NCI-H2107 (cell line): ENCODE results near the gene NUP93.

Experiments
- DNase-seq: peaks from one replicate; lab custom pipeline; 2025; lab: John Stamatoyannopoulos, UW

Gene NUP93

GRCh38 chr16:56817938-56818337, 88.0 kb downstream of the NUP93 start:
- DNase-seq = no peak

- DNase-seq = no peak
Observed at GRCh38 chr16:56823081-56823733, 93.3 kb downstream of the NUP93 start.

- DNase-seq = peak; percentile 33
Observed at GRCh38 chr16:56824331-56824730, 94.4 kb downstream of the NUP93 start.

GRCh38 chr16:56824804-56825203, 94.9 kb downstream of the NUP93 start:
- DNase-seq = no peak

GRCh38 chr16:56825826-56826225, 95.9 kb downstream of the NUP93 start:
- no peak for DNase-seq

- DNase-seq = no peak
Observed at GRCh38 chr16:56828647-56829046, 98.7 kb downstream of the NUP93 start.

- no peak for DNase-seq
Observed at GRCh38 chr16:56830669-56831068, 100.7 kb downstream of the NUP93 start.

GRCh38 chr16:56832768-56833167, 102.8 kb downstream of the NUP93 start:
- DNase-seq = no peak

- no peak for DNase-seq
Observed at GRCh38 chr16:56833243-56833970, 103.5 kb downstream of the NUP93 start.

- no peak for DNase-seq
Observed at GRCh38 chr16:56835320-56835719, 105.4 kb downstream of the NUP93 start.

GRCh38 chr16:56836410-56837230, 106.7 kb downstream of the NUP93 start:
- DNase-seq = no peak

GRCh38 chr16:56838622-56839337, 108.9 kb downstream of the NUP93 start:
- no peak for DNase-seq

- no peak for DNase-seq
Observed at GRCh38 chr16:56841233-56841632, 111.3 kb downstream of the NUP93 start.

GRCh38 chr16:56841659-56842058, 111.7 kb downstream of the NUP93 start:
- no peak for DNase-seq

- no peak for DNase-seq
Observed at GRCh38 chr16:56842133-56842532, 112.2 kb downstream of the NUP93 start.

- no peak for DNase-seq
Observed at GRCh38 chr16:56844056-56844455, 114.1 kb downstream of the NUP93 start.

GRCh38 chr16:56847173-56847910, 117.4 kb downstream of the NUP93 start:
- no peak for DNase-seq

GRCh38 chr16:56848029-56848936, 118.4 kb downstream of the NUP93 start:
- no peak for DNase-seq

- DNase-seq = no peak
Observed at GRCh38 chr16:56848955-56849689, 119.2 kb downstream of the NUP93 start.
